HepG2 (cell line): ENCODE results near the gene SPIRE1. TPM values are rescaled to one million over a fixed set of nuclear protein-coding genes. Genes with fewer than 3 reads are reported as not detected.

Source experiments
- ATAC-seq: fragments of 200-7000 bp; cut with Tn5 transposase; 3 replicates; pipeline ENCODE4 v1.9.1; 2020; ENCODE audit warnings: mild to moderate bottlenecking, moderate library complexity
- BruUV-seq: library from RNA; stranded (reverse); fragments of 400-500 nt; replicated peaks from 2 replicates; lab custom pipeline; 2021; lab: Mats Ljungman, UMichigan
- CTCF ChIA-PET: fragments of 300-600 bp; formaldehyde crosslinking; extraction: SDS; loops from one replicate; lab custom pipeline; 2021; ENCODE audit warnings: low total read pairs, inconsistent platforms, low intra/inter-chr PET ratio; lab: Yijun Ruan, JAX
- POLR2A ChIA-PET: fragments of 350-600 bp; sonication (Branson Sonifier 250); formaldehyde crosslinking; loops from one replicate; lab custom pipeline; 2020; ENCODE audit warnings: antibody characterized with exemption, inconsistent platforms; lab: Yijun Ruan, JAX
- DNase-seq: peaks from one replicate; pipeline ENCODE4 v3.0.0-alpha.2; 2015; ENCODE audit warnings: low spot score
- FAIRE-seq: peaks from 3 replicates; lab custom pipeline; 2011; peaks lifted over from hg19 to GRCh38; lab: Jason Lieb, UNC
- H2AFZ ChIP-seq: one replicate; pipeline ENCODE4 v1.6.1; 2011; ENCODE audit warnings: low read length, inconsistent platforms
- H3K27ac ChIP-seq: fragments of 300-600 bp; 3 replicates; pipeline ENCODE4 v1.8.0; 2011; ENCODE audit warnings: mixed run types, mild to moderate bottlenecking, mixed read lengths, low read length, inconsistent platforms; ENCODE audit not compliant: insufficient read depth; ENCODE audit errors: extremely low read length
- H3K27me3 ChIP-seq, 2 experiments: fragments of 200-600 bp in 1 of 2; 2 replicates in 1 of 2; 3 replicates in 1 of 2; pipeline versions ENCODE4 v1.6.0 to v1.8.0; 2011; ENCODE audit warnings: low read length in 2 of 2, mild to moderate bottlenecking in 2 of 2, moderate library complexity in 2 of 2, inconsistent platforms in 1 of 2; ENCODE audit not compliant: insufficient read depth in 2 of 2, control insufficient read depth in 1 of 2
- H3K36me3 ChIP-seq, 2 experiments: fragments of 200-600 bp in 1 of 2; replicated peaks in 1 of 2; 2 replicates in 1 of 2; 3 replicates in 1 of 2; pipeline versions ENCODE4 v1.5.1 to v1.8.0; 2011; ENCODE audit warnings: low read length in 2 of 2, inconsistent platforms in 1 of 2; ENCODE audit not compliant: insufficient read depth in 2 of 2, control insufficient read depth in 1 of 2
- H3K4me1 ChIP-seq: 2 replicates; pipeline ENCODE4 v1.5.1; 2012; ENCODE audit warnings: low read length, inconsistent platforms; ENCODE audit not compliant: insufficient read depth
- H3K4me2 ChIP-seq: 2 replicates; pipeline ENCODE4 v1.6.0; 2011; ENCODE audit warnings: low read depth, low read length, inconsistent platforms
- H3K4me3 ChIP-seq, 3 experiments: fragments of 200-600 bp in 1 of 3; sonication (generic), shearing (Covaris generic) in 1 of 3; replicated peaks in 1 of 3; 2 replicates each; pipeline ENCODE4 v1.5.1; 2011 to 2016; ENCODE audit warnings: low read length in 3 of 3, inconsistent platforms in 2 of 3, low read depth in 2 of 3, mild to moderate bottlenecking in 2 of 3, control low read depth in 1 of 3, mixed read lengths in 1 of 3; ENCODE audit not compliant: insufficient read depth in 1 of 3
- H3K79me2 ChIP-seq: one replicate; pipeline ENCODE4 v1.6.1; 2011; ENCODE audit warnings: low read length, inconsistent platforms; ENCODE audit not compliant: insufficient read depth
- H3K9ac ChIP-seq: 2 replicates; pipeline ENCODE4 v1.6.0; 2011; ENCODE audit warnings: mild to moderate bottlenecking, low read depth, low read length, inconsistent platforms; ENCODE audit not compliant: insufficient read depth
- H3K9me3 ChIP-seq: 2 replicates; pipeline ENCODE4 v1.5.1; 2012; ENCODE audit warnings: mild to moderate bottlenecking, low read length
- H4K20me1 ChIP-seq: 2 replicates; pipeline ENCODE4 v1.6.0; 2011; ENCODE audit warnings: inconsistent platforms, mild to moderate bottlenecking, low read length, moderate library complexity; ENCODE audit not compliant: insufficient read depth
- CEBPB ChIP-seq: IDR thresholded peaks from 2 replicates; pipeline ENCODE4 v1.6.1; 2011; ENCODE audit warnings: low read depth, low read length, improper control_type of control experiment, borderline replicate concordance
- ETV5 ChIP-seq: IDR thresholded peaks from 2 replicates; pipeline ENCODE4 v1.6.1; 2018; ENCODE audit warnings: missing biosample characterization, missing genetic modification reagents, inconsistent platforms, borderline replicate concordance
- NFIB ChIP-seq: sonication (generic); formaldehyde crosslinking; IDR thresholded peaks from 2 replicates; pipeline ENCODE4 v1.9.0; 2021; ENCODE audit warnings: missing genetic modification reagents, mild to moderate bottlenecking, borderline replicate concordance
- NFYB ChIP-seq: sonication (generic); formaldehyde crosslinking; IDR thresholded peaks from 2 replicates; pipeline ENCODE4 v1.4.0; 2020; ENCODE audit warnings: missing genetic modification reagents
- RARG ChIP-seq: sonication (generic); formaldehyde crosslinking; IDR thresholded peaks from 2 replicates; pipeline ENCODE4 v1.4.0; 2020; ENCODE audit warnings: low read depth, mild to moderate bottlenecking, missing genetic modification reagents
- RFX1 ChIP-seq: fragments of 450-650 bp; IDR thresholded peaks from 2 replicates; pipeline ENCODE4 v1.6.1; 2017
- RXRA ChIP-seq: sonication (generic); formaldehyde crosslinking; IDR thresholded peaks from 2 replicates; pipeline ENCODE4 v1.5.1; 2020; ENCODE audit warnings: missing genetic modification reagents
- SMARCC2 ChIP-seq: fragments of 450-650 bp; IDR thresholded peaks from 2 replicates; pipeline ENCODE4 v1.6.1; 2017; ENCODE audit warnings: antibody characterized with exemption, mild to moderate bottlenecking
- ZNF550 ChIP-seq: sonication (generic); formaldehyde crosslinking; IDR thresholded peaks from 2 replicates; pipeline ENCODE4 v1.4.0; 2020; ENCODE audit warnings: mild to moderate bottlenecking, missing genetic modification reagents, borderline replicate concordance
- ZNF768 ChIP-seq: sonication (generic); formaldehyde crosslinking; IDR thresholded peaks from 2 replicates; pipeline ENCODE4 v1.4.0; 2020; ENCODE audit warnings: missing genetic modification reagents
- ZNF780A ChIP-seq: sonication (generic); formaldehyde crosslinking; IDR thresholded peaks from 2 replicates; pipeline ENCODE4 v1.8.0; 2022; ENCODE audit warnings: mild to moderate bottlenecking, missing genetic modification reagents, moderate library complexity
- WGBS: methylation state at CpG from one replicate; pipeline ENCODE4 v1.1.6; 2017; ENCODE audit warnings: low lambda C conversion rate; 5-methylcytosine and 5-hydroxymethylcytosine counted together
- in situ Hi-C: cut with HindIII; loops from 2 replicates; pipeline ENCODE4 v1.10.0; 2017; ENCODE audit warnings: low pct_unique_long_range_greater_than_20kb; ENCODE audit not compliant: extremely low pct_ligation_motif_present
- intact Hi-C: fragments of 100-400 bp; cut with micrococcal nuclease; formaldehyde crosslinking; loops from one replicate; pipeline ENCODE4 v1.10.0; 2022; ENCODE audit not compliant: unreplicated experiment
- polyA plus RNA-seq, 8 experiments: library from polyadenylated mRNA; depleted of rRNA in 3 of 8; stranded (reverse) in 7 of 8; unstranded in 1 of 8; fragments of >200 nt; fragmentation: Illumina TruSeq in 4 of 8; extraction: Trizol in 4 of 8; gene quantifications; 2 replicates each; pipeline versions ENCODE4 v1.2.1 to v1.2.3, GENCODE V29; 2011 to 2016; ENCODE audit warnings: low read depth in 4 of 8, missing spikeins in 1 of 8, mixed read lengths in 1 of 8; ENCODE audit not compliant: insufficient read depth in 1 of 8
- total RNA-seq, 5 experiments: library from RNA; depleted of rRNA; stranded (reverse); fragments of >200 nt; fragmentation: Illumina TruSeq; extraction: Trizol; gene quantifications; 2 replicates each; pipeline ENCODE4 v1.2.3, GENCODE V29; 2016; ENCODE audit warnings: low read depth in 1 of 5
- TF ChIP-seq, protein P1 (sequence below): sonication (generic); formaldehyde crosslinking; IDR thresholded peaks from 2 replicates; pipeline ENCODE4 v1.4.0; 2020; ENCODE audit warnings: missing genetic modification reagents, borderline replicate concordance
- TF ChIP-seq, protein P2 (sequence below): sonication (generic); formaldehyde crosslinking; IDR thresholded peaks from 2 replicates; pipeline ENCODE4 v1.4.0; 2020; ENCODE audit warnings: missing genetic modification reagents
- TF ChIP-seq, protein P3 (sequence below): IDR thresholded peaks from 2 replicates; pipeline ENCODE4 v1.6.1; 2018; ENCODE audit warnings: missing genetic modification reagents
- TF ChIP-seq, protein P4 (sequence below), 2 experiments: fragments of 450-650 bp in 1 of 2; sonication (generic) in 1 of 2; formaldehyde crosslinking; IDR thresholded peaks; 2 replicates each; pipeline versions ENCODE4 v1.5.0 to v1.8.0; 2020 to 2022; ENCODE audit warnings: mild to moderate bottlenecking in 1 of 2, missing genetic modification reagents in 1 of 2

SPIRE1 gene
- total and polyA plus RNA-seq, 2 of the 13 experiments (the other 11 are each of a cell fraction or from before 2014, with no cell fraction given): 9.9 to 21.3 TPM

DNA sequence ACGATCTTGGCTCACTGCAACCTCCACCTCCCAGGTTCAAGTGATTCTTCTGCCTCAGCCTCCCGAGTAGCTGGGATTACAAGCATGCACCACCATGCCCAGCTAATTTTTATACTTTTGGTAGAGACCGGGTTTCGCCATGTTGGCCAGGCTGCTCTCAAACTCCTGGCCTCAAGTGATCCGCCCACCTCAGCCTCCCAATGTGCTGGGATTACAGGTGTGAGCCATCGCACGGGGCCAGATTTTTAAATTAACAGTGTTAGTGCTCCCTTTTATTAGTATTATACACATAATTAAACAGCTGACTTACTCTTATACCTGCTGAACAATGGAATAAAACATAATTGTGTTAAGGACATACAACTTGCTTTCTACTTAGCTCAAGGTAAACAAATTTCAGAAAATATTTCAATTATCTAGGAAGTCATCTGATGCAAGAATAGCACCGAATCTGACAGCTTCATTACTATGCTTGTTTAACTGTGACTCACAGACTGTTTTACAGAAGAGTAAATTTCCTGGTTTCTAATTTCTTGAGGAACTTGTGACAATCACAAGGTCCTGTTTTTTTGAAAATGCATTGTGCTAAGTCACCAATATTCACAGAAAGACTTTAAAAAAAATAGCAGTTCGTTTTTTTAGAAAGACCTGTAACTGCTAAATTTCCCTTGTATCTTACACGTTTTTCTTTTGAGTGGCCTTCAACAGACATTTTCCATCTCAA is 51.2 kb downstream of the SPIRE1 start:
- Histone ChIP-seq H2AFZ (no peak overlapping the region), H3K9ac (no peak overlapping the region), H3K4me1 (peaks cover 56% of the 10 kb centered on the region), H3K79me2 (peaks cover 3% of the 10 kb centered on the region), H3K27ac (peak overlapping the region; percentile 42), H3K36me3 (no peaks in the 10 kb centered on the region), H3K4me2 (no peak overlapping the region), H3K4me3 (no peak overlapping the region), H3K9me3 (no peaks in the 10 kb centered on the region), H3K27me3 (no peaks in the 10 kb centered on the region), H4K20me1 (no peaks in the 10 kb centered on the region)
- no peak for ATAC-seq
- peak; percentile 26 for FAIRE-seq
- BruUV-seq: no TSS peak
- DNase-seq: peak; percentile 38
- in situ Hi-C loops: no loop called here
- WGBS: 78% methylated on average over 10 of the region's 10 CpGs
- POLR2A ChIA-PET: interaction anchor here (1.1 to 1.6 kb wide), 3 partner anchors 9 to 34 kb away, joined by 3 to 13 read pairs (median 8); no protein-coding TSS in a partner anchor
- CTCF ChIA-PET: no interaction called here
- intact Hi-C loops: no loop called here
- TF ChIP-seq ZNF550 (CRISPR knock-in tag) (no peak), RARG (CRISPR knock-in tag) (no peak), RFX1 (no peak), SMARCC2 (no peak), NFIB (CRISPR knock-in tag) (no peak), ZNF780A (CRISPR knock-in tag) (no peak), ZNF768 (CRISPR knock-in tag) (no peak), CEBPB (peak; percentile 13; the same call in 1 of the 2 replicates), RXRA (CRISPR knock-in tag) (no peak), ETV5 (CRISPR knock-in tag) (no peak), NFYB (CRISPR knock-in tag) (no peak)
- TF ChIP-seq, protein P1, sequence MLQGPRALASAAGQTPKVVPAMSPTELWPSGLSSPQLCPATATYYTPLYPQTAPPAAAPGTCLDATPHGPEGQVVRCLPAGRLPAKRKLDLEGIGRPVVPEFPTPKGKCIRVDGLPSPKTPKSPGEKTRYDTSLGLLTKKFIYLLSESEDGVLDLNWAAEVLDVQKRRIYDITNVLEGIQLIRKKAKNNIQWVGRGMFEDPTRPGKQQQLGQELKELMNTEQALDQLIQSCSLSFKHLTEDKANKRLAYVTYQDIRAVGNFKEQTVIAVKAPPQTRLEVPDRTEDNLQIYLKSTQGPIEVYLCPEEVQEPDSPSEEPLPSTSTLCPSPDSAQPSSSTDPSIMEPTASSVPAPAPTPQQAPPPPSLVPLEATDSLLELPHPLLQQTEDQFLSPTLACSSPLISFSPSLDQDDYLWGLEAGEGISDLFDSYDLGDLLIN: no peak
- TF ChIP-seq, protein P2, sequence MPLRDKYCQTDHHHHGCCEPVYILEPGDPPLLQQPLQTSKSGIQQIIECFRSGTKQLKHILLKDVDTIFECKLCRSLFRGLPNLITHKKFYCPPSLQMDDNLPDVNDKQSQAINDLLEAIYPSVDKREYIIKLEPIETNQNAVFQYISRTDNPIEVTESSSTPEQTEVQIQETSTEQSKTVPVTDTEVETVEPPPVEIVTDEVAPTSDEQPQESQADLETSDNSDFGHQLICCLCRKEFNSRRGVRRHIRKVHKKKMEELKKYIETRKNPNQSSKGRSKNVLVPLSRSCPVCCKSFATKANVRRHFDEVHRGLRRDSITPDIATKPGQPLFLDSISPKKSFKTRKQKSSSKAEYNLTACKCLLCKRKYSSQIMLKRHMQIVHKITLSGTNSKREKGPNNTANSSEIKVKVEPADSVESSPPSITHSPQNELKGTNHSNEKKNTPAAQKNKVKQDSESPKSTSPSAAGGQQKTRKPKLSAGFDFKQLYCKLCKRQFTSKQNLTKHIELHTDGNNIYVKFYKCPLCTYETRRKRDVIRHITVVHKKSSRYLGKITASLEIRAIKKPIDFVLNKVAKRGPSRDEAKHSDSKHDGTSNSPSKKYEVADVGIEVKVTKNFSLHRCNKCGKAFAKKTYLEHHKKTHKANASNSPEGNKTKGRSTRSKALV: no peak
- TF ChIP-seq, protein P3, sequence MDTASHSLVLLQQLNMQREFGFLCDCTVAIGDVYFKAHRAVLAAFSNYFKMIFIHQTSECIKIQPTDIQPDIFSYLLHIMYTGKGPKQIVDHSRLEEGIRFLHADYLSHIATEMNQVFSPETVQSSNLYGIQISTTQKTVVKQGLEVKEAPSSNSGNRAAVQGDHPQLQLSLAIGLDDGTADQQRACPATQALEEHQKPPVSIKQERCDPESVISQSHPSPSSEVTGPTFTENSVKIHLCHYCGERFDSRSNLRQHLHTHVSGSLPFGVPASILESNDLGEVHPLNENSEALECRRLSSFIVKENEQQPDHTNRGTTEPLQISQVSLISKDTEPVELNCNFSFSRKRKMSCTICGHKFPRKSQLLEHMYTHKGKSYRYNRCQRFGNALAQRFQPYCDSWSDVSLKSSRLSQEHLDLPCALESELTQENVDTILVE (CRISPR knock-in tag): no peak
- TF ChIP-seq, protein P4, sequence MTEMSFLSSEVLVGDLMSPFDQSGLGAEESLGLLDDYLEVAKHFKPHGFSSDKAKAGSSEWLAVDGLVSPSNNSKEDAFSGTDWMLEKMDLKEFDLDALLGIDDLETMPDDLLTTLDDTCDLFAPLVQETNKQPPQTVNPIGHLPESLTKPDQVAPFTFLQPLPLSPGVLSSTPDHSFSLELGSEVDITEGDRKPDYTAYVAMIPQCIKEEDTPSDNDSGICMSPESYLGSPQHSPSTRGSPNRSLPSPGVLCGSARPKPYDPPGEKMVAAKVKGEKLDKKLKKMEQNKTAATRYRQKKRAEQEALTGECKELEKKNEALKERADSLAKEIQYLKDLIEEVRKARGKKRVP (CRISPR knock-in tag; IDR thresholded peaks at IDR 0.05): peak in 1 of 2 experiments; percentile 92; a peak in 2 of 4 replicates
